ENCODE measurements around the gene NSRP1.

DNA sequence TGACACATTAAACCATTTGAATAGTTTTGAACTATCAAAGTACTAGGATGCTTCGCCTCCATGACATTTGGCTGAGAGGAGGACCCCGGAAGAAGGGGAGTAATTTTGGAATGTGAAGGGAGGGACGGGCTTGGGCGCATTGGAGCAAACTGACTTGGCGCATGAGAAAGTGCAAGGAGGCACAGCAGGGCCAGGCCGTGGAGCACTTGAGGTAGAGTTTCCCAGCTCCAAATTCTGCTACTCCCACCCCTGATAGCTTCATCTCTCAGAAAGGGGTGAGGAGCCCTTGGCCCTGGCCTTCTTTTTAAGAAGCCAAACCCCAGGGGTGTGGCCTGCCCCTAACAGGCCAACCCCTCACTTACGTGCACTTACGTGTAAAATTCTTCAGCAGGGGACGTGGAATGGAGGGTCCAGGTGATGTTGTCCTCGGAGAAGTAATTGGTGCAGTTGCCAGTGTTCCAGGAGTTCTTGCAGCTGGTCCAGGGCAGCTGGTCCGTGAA, 101.2 kb downstream of the NSRP1 start:
- TF ChIP-seq POLR2AphosphoS5 (IDR thresholded peaks at IDR 0.05), result no peak
- no peak for TF ChIP-seq POLR2A (IDR thresholded peaks at IDR 0.05)
